Stimulated activated CD4-positive, alpha-beta T cell treated with anti-CD3 and anti-CD28 coated beads, Interleukin-12 subunit alpha, Interleukin-12 subunit beta, amount 100 ng/mL, for 4 hours (primary cell): ENCODE data around the gene DMRTB1.

Experiments used
- DNase-seq: peaks from one replicate; pipeline ENCODE4 v3.0.0-alpha.2; 2020

The DMRTB1 gene

GRCh38 chr1:53495633-53496345 is 36.6 kb downstream of the DMRTB1 start:
- DNase-seq: no peak

- no peak for DNase-seq
Observed at GRCh38 chr1:53498555-53499131, 39.4 kb downstream of the DMRTB1 start.

GRCh38 chr1:53499257-53500203 is 40.3 kb downstream of the DMRTB1 start:
- DNase-seq: no peak

- DNase-seq: no peak
Observed at GRCh38 chr1:53500204-53501064, 41.2 kb downstream of the DMRTB1 start.

GRCh38 chr1:53501065-53502005 is 42.1 kb downstream of the DMRTB1 start:
- no peak for DNase-seq

- DNase-seq: no peak
Observed at GRCh38 chr1:53502641-53503432, 43.6 kb downstream of the DMRTB1 start.

- DNase-seq: no peak
Observed at GRCh38 chr1:53503433-53504217, 44.4 kb downstream of the DMRTB1 start.

- no peak for DNase-seq
Observed at GRCh38 chr1:53504901-53505300, 45.7 kb downstream of the DMRTB1 start.

GRCh38 chr1:53505401-53505800 is 46.2 kb downstream of the DMRTB1 start:
- DNase-seq: no peak

- no peak for DNase-seq
Observed at GRCh38 chr1:53505891-53506290, 46.7 kb downstream of the DMRTB1 start.

- no peak for DNase-seq
Observed at GRCh38 chr1:53506355-53507050, 47.3 kb downstream of the DMRTB1 start.

- no peak for DNase-seq
Observed at GRCh38 chr1:53507116-53507820, 48.1 kb downstream of the DMRTB1 start.

- no peak for DNase-seq
Observed at GRCh38 chr1:53508056-53508990, 49.1 kb downstream of the DMRTB1 start.

GRCh38 chr1:53508991-53509666 is 49.9 kb downstream of the DMRTB1 start:
- DNase-seq: no peak

GRCh38 chr1:53509775-53510174 is 50.6 kb downstream of the DMRTB1 start:
- no peak for DNase-seq

- DNase-seq: no peak
Observed at GRCh38 chr1:53510215-53510614, 51.0 kb downstream of the DMRTB1 start.
